GM19025 (cell line): ENCODE results near the gene NAA10.

Experiments
- ATAC-seq: cut with Tn5 transposase; IDR thresholded peaks from one replicate; pipeline ENCODE4 v1.9.1; 2021; ENCODE audit warnings: mild to moderate bottlenecking, low read depth, moderate library complexity; ENCODE audit not compliant: unreplicated experiment

Gene NAA10

GRCh38 chrX:153967536-153968224 lies 32.8 kb upstream of the NAA10 start:
- ATAC-seq, result no peak

GRCh38 chrX:153966841-153967535 lies 32.2 kb upstream of the NAA10 start:
- no peak for ATAC-seq

DNA sequence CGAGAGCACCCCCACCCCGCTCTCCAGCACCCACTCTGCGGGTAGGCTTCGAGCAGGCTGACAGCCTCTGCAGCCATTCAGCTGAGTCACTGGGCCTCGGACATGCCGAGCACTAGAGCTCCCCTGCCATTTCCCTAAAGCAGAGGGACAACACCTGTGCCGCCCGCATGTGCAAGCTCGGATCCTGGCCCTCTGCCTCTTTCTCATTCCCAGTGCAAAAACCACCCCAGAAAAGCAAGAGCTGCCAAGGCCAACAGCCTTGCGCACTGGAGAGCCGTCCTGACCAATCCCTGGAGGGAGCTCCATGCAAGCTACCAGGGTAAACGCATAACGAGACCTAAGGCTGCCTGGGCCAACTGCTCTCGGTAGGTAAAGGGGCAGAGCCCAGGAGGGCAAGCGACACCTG lies 31.4 kb upstream of the NAA10 start:
- ATAC-seq, result no peak

GRCh38 chrX:153965406-153965805 lies 30.6 kb upstream of the NAA10 start:
- no peak for ATAC-seq

DNA sequence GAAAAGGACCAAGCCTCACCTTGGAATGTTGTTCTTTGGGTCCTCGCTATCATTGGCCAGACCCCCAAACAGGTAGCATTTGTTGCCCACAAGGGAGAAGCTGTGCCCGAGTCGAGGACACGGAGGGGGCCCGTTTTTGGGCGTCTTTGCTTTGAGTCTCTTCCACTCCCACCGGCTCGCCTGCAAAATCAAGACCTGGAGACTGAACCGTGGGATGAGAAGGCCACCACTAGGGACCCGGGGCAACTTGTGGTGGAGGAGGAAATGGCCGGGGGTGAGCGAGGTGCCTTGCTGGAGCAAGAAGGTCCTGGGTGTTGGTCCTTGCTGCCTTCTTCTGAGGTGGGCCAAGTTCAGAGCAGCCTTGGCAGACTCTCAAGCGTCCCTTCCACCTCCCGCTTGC lies 29.3 kb upstream of the NAA10 start:
- no peak for ATAC-seq

GRCh38 chrX:153963546-153963945 lies 28.7 kb upstream of the NAA10 start:
- ATAC-seq, result no peak

DNA sequence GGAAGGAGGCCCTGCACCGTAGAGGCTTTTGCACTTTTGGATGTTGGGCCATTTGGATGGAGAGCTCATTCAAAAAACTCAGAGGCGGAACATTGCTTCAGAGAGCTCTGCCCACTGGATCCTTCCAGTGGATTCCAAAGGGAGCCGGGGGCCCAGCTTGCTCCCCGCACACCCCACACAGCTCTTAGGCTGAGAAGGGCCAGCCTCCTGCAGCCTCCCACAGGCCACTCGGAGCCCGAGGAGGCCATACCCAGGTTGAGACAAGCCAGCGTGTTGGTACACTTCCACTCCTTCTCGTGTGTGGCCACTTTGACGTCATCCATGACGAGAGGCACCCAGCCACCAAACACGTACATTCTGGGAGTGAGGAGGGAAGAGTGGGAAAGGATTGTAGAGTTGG lies 26.5 kb upstream of the NAA10 start:
- ATAC-seq, result no peak

- ATAC-seq, result no peak
Measured at GRCh38 chrX:153960786-153961185, 25.9 kb upstream of the NAA10 start.

- ATAC-seq, result no peak
Measured at GRCh38 chrX:153960077-153960476, 25.2 kb upstream of the NAA10 start.

DNA sequence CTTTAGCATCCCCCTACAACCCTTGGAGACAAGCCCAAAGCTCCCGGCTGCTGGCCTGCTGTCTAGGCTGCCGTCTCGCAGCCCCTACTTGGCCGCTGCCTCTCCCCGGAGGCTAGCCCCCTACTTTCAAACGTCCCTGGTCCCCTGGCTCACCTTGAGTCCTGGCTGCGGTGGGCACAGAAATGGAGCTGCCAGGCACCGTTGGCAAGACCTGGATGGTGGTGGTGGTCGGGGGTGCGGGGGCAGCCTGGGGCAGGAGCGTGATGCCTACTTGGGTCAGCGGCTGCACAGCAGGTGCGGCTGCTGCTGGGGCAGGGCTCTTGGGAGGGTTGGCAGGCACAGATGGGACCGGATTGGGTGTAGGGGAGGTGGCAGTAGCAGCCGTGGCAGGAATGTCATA lies 24.8 kb upstream of the NAA10 start:
- no peak for ATAC-seq

GRCh38 chrX:153958605-153959004 lies 23.8 kb upstream of the NAA10 start:
- ATAC-seq, result no peak

DNA sequence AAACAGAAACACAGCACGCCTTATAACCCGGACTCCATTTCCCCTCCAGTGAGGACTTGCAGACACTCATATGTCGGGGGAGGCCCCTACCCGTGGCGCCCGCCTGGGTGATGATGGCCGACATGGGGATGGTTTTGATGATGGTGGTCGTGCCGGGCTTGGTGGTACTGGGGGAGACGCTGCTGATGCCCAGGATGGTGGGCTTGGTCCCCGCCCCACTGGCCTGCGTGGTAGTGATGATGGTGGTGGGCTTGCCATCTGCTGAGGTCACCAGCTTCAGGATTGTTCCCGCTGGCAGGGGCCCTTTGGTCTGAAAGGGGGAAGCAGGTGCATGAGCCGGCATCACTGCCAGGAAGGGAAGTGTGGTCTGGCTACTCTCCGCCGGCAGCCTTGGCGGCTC lies 22.4 kb upstream of the NAA10 start:
- no peak for ATAC-seq

- ATAC-seq, result no peak
Measured at GRCh38 chrX:153956044-153956907, 21.4 kb upstream of the NAA10 start.

- ATAC-seq, result no peak
Measured at GRCh38 chrX:153955228-153955732, 20.4 kb upstream of the NAA10 start.

GRCh38 chrX:153954558-153955227 lies 19.9 kb upstream of the NAA10 start:
- no peak for ATAC-seq

- ATAC-seq, result no peak
Measured at GRCh38 chrX:153953892-153954557, 19.2 kb upstream of the NAA10 start.

- no peak for ATAC-seq
Measured at GRCh38 chrX:153953342-153953830, 18.5 kb upstream of the NAA10 start.

- no peak for ATAC-seq
Measured at GRCh38 chrX:153952373-153953026, 17.7 kb upstream of the NAA10 start.

GRCh38 chrX:153951683-153952372 lies 17.0 kb upstream of the NAA10 start:
- no peak for ATAC-seq
